ENCODE results near the gene ANKS1B. TPM values are rescaled to one million over a fixed set of nuclear protein-coding genes. Genes with fewer than 3 reads are reported as not detected.
"Not testable (repeated sequence)": the region's sequence is repeated elsewhere in the genome, so short reads cannot be mapped to it uniquely, and the experiment has no call there.

Gene ANKS1B
- total RNA-seq, 1 experiment from 2014 or later: 5.6 TPM

DNA sequence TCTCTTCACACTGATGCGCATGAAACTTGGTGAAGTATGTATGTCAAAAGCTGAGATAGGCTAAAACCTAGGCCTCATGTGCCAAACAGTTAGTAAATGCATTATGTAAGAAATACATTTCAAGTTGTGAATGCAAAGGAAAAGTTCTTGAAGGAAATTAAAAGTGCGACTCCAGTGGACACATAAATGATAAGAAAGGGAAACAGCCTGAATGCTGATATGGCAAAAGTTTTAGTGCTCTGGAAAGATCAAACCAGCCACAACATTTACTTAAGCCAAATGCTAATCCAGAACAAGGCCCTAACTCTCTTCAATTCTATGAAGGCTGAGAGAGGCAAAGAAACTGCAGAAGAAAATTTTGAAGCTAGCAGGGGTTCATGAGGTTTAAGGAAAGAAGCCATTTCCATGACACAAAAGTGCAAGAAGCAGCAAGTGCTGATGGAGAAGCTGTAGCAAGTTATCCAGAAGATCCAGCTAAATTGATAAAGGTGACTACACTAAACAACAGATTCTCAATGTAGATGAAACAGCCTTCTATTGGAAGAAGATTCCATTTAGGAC, 262.9 kb downstream of the ANKS1B start:
- no peak for DNase-seq (ENCODE audit: low read depth)
- in situ Hi-C loops (cut with HindIII; ENCODE audit: low pct_unique_long_range_greater_than_20kb, low sequenced_read_pairs): no loop called here

DNA sequence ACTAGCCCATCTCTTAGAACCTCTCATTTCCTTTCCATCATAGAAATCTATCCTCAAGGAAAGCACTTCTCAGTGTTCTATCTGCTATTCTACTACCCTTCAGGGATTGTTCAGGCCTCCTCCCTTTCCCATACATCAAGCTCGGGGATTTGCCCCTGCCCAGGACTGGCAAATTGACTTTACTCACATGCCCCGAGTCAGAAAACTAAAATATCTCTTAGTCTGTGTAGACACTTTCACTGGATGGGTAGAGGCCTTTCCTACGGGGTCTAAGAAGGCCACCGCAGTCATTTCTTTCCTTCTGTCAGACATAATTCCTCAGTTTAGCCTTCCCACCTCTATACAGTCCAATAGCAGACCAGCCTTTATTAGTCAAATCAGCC, 264.7 kb downstream of the ANKS1B start:
- DNase-seq (ENCODE audit: low read depth); in situ Hi-C loops (cut with HindIII; ENCODE audit: low pct_unique_long_range_greater_than_20kb, low sequenced_read_pairs): not testable (repeated sequence)

DNA sequence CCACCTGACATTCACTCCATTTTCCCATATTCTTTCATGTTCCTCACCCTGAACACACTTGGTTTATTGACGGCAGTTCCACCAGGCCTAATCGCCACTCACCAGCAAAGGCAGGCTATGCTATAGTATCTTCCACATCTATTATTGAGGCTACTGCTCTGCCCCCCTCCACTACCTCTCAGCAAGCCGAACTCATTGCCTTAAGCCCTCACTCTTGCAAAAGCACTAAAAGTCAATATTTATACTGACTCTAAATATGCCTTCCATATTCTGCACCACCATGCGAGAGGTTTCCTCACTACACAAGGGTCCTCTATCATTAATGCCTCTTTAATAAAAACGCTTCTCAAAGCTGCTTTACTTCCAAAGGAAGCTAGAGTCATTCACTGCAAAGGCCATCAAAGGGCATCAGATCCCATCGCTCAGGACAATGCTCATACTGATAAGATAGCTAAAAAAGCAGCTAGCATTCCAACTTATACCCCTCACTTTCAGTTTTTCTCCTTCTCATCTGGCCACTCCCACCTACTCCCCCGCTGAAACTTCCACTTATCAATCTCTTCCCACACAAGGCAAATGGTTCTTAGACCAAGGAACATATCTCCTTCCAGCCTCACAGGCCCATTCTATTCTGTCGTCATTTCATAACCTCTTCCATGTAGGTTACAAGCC, 265.2 kb downstream of the ANKS1B start:
- DNase-seq (ENCODE audit: low read depth); in situ Hi-C loops (cut with HindIII; ENCODE audit: low pct_unique_long_range_greater_than_20kb, low sequenced_read_pairs): not testable (repeated sequence)

DNA sequence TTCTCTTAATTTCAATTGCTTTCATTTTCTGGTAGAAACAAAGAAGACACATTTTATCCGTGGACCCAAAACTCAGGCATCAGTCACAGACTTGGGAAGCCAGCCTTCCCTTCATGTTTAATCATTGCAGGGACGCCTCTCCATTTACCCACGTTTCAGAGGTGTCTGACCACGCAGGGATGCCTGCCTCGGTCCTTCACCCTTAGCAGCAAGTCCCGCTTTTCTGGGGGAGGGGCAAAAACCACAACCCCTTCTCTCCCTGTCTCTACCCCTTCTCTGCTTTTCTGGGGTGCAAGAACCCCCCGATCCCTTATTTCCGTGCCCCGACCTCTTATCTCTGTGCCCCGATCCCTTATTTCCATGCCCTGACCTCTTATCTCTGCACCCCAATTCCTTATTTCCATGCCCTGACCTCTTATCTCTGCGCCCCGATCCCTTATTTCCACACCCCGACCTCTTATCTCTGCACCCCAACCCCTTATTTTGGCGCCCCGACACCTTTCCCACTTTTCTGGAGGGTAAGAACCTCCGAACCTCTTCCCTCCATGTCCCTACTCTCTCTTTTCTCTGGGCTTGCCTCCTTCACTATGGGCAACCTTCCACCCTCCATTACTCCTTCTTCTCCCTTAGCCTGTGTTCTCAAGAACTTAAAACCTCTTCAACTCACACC, 268.8 kb downstream of the ANKS1B start:
- in situ Hi-C loops (cut with HindIII; ENCODE audit: low pct_unique_long_range_greater_than_20kb, low sequenced_read_pairs); DNase-seq (ENCODE audit: low read depth): not testable (repeated sequence)

DNA sequence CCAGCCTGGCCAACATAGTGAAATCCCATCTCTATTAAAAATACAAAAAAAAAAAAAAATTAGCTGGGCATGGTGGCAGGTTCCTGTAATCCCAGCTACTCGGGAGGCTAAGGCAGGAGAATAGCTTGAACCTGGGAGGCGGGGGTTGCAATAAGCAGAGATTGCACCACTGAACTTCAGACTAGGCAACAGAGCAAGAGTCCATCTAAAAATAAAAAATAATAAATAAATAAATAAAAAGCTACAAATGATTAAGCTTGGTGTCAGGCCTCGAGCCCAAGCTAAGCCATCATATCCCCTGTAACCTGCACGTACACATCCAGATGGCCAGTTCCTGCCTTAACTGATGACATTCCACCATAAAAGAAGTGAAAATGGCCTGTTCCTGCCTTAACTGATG, 269.8 kb downstream of the ANKS1B start:
- DNase-seq (ENCODE audit: low read depth); in situ Hi-C loops (cut with HindIII; ENCODE audit: low pct_unique_long_range_greater_than_20kb, low sequenced_read_pairs): not testable (repeated sequence)

DNA sequence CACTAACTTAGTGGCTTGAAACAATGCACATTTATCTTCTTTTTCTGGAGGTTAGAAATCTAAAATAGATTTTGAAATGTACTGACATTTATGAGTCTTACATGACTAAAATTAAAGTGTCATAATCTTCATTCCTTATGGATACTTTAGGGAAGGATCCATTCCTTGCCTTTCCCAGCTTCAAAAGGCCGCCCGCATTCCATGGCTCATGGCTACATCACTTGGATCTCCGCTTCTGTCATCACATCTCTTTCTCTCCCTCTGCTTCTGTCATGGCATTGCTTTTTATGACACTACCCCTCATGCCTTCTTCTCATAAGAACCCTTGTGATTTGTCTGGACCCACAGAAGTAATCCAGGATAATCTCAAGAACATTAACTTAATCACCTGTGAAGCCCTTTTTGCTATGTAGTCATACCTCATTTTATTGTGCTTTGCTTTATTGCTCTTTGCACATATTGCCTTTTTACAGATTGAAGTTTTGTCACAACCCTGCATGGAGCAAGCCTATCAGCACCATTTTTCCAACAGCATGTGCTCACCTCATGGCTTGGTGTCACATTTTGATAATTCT, 270.7 kb downstream of the ANKS1B start:
- in situ Hi-C loops (cut with HindIII; ENCODE audit: low pct_unique_long_range_greater_than_20kb, low sequenced_read_pairs): no loop called here
- no peak for DNase-seq (ENCODE audit: low read depth)

DNA sequence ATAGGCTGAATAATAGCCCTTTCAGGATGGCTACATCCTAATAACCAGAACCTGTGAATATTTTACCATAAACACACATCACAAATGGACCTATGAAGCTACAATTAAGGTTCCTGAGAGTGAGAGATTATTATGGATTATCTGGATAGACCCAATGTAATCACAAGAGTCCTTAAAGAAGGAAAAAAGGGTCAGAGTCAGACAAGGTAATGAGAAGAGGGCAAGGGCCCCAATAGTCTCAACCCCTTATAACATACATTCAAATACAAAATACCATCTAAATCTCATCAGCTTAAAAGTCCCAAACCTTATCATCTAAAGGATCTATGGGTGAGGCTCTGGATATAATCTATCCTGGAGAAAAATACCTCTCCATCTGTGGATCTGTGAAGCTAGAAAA, 272.5 kb downstream of the ANKS1B start:
- in situ Hi-C loops (cut with HindIII; ENCODE audit: low pct_unique_long_range_greater_than_20kb, low sequenced_read_pairs): no loop called here
- no peak for DNase-seq (ENCODE audit: low read depth)

DNA sequence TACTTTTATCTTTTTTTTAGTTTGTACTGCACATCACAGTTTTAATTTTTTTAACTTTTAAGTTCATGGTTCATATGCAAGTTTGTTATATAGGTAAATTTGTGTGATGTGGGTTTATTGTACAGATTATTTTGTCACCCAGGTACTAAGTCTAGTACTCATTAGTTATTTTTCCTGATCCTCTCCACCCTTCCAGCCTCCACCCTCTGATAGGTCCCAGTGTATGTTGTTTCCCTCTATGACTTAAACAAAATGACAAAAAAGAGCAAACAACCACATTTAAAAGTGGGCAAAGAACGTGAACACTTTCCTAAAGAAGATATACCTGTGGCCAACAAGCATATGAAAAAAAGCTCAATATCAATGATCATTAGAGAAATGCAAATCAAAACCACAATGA, 273.5 kb downstream of the ANKS1B start:
- in situ Hi-C loops (cut with HindIII; ENCODE audit: low pct_unique_long_range_greater_than_20kb, low sequenced_read_pairs): no loop called here
- no peak for DNase-seq (ENCODE audit: low read depth)

DNA sequence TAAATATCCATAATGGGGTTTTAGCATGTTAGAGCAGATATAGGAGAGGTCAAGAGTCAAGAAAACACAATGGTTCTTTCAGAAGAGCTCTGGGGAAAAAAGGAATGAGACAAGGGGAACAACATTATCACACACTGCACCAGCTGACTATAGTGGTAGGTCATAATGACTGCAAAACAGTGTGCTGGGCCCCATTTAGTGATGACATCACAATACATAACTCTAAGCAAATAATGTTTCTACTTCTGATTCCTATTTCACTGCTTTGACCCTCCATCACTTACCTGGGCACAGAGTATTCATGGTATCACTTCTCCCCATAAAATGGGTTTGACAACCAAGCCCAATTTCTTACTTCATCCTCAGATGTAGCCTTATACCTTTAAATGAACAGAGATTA, 275.1 kb downstream of the ANKS1B start:
- no peak for DNase-seq (ENCODE audit: low read depth)
- in situ Hi-C loops (cut with HindIII; ENCODE audit: low pct_unique_long_range_greater_than_20kb, low sequenced_read_pairs): no loop called here

DNA sequence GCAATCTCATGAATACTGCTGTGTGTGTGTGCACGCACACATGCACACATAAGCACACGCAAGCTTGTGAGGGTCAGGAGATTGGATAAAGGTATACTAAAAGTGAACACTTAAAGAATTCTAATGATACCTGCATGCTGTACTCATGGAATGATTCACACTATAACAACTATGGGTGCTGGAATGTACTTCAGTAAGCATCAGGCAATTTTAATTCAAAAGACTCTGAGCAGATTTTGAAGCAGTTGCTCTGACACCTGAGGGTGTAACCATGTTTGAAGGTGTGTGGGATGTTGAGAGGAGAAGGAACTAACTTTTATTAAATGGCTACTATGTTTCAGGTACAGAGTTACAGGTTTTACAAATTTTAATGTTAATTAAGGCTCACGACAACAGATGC, 275.6 kb downstream of the ANKS1B start:
- in situ Hi-C loops (cut with HindIII; ENCODE audit: low pct_unique_long_range_greater_than_20kb, low sequenced_read_pairs): no loop called here

DNA sequence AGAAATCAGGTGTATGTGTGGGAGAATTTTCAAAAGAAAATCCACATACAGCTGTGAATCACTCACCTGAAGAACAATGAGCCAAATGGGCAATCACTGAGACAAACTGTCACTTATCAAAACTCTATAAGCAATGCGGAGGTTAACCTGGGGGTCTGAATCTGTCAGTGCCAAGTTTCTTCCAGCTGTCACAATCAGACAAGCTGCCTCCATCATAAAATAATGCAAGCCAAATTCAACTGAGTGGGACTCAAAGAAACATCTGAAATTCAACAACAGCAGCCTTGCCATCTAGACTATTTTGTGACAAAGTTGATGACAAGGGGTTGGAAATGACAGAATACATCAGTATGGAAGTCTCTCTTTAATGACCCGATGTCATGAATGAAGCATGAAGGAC, 276.9 kb downstream of the ANKS1B start:
- DNase-seq (ENCODE audit: low read depth): no peak
- in situ Hi-C loops (cut with HindIII; ENCODE audit: low pct_unique_long_range_greater_than_20kb, low sequenced_read_pairs): no loop called here

More for the DNA sequence above, 275.6 kb downstream of the ANKS1B start:
- no peak for DNase-seq (ENCODE audit: low read depth)

DNA sequence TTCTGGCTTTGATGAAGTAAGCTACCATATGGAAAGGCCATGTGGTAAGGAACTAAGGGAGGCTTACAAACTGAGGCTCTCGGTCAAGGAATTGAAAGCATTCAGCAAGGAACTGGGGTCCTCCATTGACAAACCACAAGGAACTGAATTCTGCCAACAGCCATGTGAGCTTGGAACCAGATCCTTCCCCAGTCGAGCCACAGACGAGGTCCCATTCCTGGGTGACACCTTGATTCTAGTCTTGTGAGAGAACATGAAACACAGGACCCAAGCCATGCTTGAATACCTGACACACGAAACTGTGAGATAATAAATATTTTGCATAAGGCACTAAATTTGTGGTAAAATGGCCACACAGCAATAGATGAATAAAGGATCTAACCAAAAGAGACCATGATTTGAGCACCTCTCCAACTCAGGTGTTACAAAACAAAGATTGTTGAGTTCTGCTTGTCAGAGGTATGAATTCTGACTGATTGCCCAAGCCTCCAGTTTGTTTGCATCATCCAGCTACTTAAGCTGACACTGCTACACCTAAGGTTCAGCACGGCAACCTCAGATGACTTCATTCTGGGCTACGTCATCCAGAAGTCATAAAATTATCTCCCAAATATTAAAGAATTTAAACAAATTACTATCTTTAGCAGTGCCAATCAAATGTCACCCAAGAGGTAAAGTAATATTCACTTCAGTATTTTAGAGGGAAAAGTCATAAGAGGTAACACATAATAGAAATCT, 277.8 kb downstream of the ANKS1B start:
- no peak for DNase-seq (ENCODE audit: low read depth)
- in situ Hi-C loops (cut with HindIII; ENCODE audit: low pct_unique_long_range_greater_than_20kb, low sequenced_read_pairs): no loop called here

DNA sequence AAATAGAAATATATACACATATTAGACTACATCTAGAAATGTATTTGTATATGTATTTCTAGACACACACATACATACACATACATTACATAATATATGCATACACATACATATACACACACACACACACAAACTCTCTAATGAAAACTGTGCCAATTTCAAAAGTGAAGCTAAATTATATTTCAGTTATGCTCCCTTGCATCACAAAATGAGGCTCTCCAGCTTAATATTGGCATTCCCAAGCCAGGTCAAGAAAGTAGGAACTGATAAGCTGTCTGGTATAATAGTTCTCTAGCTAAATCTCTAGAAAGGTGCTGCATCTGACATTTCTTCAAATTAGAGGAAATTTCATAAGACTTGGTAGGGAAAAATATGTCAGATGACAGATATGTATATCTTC, 280.3 kb downstream of the ANKS1B start:
- no peak for DNase-seq (ENCODE audit: low read depth)
- in situ Hi-C loops (cut with HindIII; ENCODE audit: low pct_unique_long_range_greater_than_20kb, low sequenced_read_pairs): no loop called here

DNA sequence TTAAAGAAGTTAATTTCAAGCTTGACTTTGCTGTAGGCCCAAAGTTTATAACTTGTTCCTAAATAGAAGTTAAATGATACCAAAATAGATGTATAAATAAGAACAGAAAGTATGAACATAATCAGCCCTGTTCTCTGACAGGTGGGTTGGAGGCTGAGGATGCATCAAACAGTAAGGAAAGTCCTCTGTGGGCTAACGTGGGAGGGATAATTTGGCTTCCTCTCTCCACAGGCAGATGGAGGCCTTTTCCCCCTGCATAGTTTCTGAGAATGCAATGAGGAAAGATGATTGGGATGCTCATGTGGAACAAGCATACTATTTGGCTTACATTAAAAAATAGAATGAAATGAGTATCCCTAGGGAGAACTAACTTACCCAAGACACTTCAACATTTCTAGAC, 280.7 kb downstream of the ANKS1B start:
- in situ Hi-C loops (cut with HindIII; ENCODE audit: low pct_unique_long_range_greater_than_20kb, low sequenced_read_pairs): no loop called here
- DNase-seq (ENCODE audit: low read depth): no peak

DNA sequence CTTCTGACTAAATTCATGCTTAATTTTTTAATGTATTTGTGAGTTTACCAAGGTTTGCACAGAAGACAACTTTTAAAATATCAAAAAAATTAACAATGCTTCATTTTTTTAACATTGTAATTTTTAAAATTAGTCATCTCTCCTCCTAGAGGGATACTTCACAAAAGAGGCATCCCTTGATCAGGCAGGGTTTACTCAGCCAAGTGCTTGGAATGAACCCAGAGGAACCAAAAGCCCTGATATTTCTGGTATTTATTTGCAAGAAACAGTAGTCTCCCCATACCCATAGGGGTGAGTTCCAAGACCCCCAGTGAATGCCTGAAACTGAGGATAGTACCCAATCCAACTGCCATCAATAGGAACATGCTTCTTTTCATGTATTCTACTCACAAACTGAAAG, 284.7 kb downstream of the ANKS1B start:
- DNase-seq (ENCODE audit: low read depth): no peak
- in situ Hi-C loops (cut with HindIII; ENCODE audit: low pct_unique_long_range_greater_than_20kb, low sequenced_read_pairs): no loop called here

DNA sequence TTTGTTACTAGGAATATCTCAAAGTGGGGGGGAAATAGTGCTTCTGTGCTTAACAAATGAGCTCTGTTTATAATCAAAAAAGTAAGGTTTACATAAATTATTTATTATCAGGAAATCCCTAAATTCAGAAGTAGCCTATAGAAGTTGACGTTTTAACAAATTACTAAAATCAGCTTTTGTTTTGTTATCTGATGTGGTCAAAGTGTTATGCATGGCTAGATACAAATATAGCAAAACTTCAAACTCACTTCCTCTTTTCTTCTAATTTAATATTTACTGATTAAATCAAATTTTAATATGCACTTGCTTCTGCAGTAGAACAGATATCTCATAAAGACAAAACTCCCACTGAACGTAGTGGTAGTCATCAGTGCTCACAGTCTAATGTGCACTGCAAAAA, 289.7 kb downstream of the ANKS1B start:
- in situ Hi-C loops (cut with HindIII; ENCODE audit: low pct_unique_long_range_greater_than_20kb, low sequenced_read_pairs): no loop called here
- DNase-seq (ENCODE audit: low read depth): no peak

DNA sequence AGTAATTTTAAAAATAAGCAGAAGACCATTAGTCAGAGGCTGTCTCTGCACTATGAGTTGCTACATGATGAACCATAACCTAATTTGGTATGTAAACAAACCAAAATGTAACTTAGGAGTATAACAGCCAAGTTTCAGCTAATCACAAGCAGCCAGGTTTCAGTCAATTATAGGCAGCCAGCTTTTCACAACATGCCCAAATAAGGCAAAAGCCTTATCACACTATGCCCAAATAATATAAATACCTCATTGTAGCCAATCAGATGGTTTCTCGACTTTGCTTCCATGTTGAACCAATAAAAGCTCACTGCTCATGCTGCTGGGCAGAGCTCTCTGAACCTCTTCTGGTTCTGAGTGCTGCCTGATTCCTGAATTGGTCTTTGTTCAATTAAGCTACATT, 298.6 kb downstream of the ANKS1B start:
- in situ Hi-C loops (cut with HindIII; ENCODE audit: low pct_unique_long_range_greater_than_20kb, low sequenced_read_pairs): no loop called here
- no peak for DNase-seq (ENCODE audit: low read depth)

DNA sequence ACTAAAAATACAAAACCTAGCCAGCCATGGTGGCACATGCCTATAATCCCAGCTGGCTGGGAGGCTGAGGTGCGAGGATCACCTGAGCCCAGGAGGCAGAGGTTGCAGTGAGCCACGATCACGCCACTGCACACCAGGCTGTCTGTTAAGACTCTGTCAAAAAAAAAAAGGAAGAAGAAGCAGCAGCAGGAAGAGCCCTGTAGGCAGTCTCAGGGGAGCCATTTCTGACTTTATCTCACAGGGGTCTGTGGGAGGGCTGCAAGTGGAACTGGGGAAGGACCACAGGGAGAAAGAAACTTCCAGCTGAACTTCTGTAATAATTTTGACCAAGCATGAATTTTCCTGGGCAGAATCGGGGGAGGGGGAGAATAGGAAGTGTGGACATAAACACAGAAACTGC, 304.5 kb downstream of the ANKS1B start:
- in situ Hi-C loops (cut with HindIII; ENCODE audit: low pct_unique_long_range_greater_than_20kb, low sequenced_read_pairs): no loop called here
- DNase-seq (ENCODE audit: low read depth): no peak

DNA sequence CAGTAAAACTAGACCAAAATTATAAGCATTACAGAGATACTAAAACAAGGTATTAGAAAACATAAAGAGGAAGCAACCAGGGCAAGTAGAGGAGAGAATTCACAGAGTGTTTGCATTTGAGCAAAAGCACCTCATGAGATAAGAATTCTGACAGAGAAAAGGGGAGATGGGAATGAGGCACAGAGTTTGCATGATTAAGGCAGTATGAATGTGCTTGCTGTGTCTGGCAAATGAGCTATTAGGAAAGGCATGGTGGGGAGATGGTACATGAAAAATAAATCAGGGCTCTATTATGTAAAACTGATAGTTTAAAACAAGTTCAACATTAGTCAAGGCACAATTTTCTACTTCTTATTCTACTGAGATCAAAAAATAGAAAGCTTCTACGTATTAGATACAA, 314.1 kb downstream of the ANKS1B start:
- DNase-seq (ENCODE audit: low read depth): no peak
- in situ Hi-C loops (cut with HindIII; ENCODE audit: low pct_unique_long_range_greater_than_20kb, low sequenced_read_pairs): no loop called here

Data from Caki2 (cell line).